H9 (cell line): Measurements from ENCODE around the gene AGTPBP1. TPM values are rescaled to one million over a fixed set of nuclear protein-coding genes. Genes with fewer than 3 reads are reported as not detected.

Experiments used
- DNase-seq: peaks from one replicate; pipeline ENCODE4 v3.0.0-alpha.2; 2017
- H2AFZ ChIP-seq: one replicate; pipeline ENCODE4 v1.6.1; 2013; ENCODE audit warnings: mild to moderate bottlenecking, low read length, control low read depth, moderate library complexity
- H2AK5ac ChIP-seq: 2 replicates; pipeline ENCODE4 v1.6.1; 2013; ENCODE audit warnings: low read length, control low read depth, mixed read lengths; ENCODE audit not compliant: insufficient read length
- H2BK120ac ChIP-seq: one replicate; pipeline ENCODE4 v1.6.1; 2013; ENCODE audit warnings: low read depth, mild to moderate bottlenecking, low read length, control low read depth, inconsistent platforms; ENCODE audit not compliant: poor library complexity, severe bottlenecking
- H2BK12ac ChIP-seq: 2 replicates; pipeline ENCODE4 v1.6.1; 2013; ENCODE audit warnings: low read length, control low read depth, mixed read lengths, low read depth; ENCODE audit not compliant: insufficient read length
- H2BK15ac ChIP-seq: 2 replicates; pipeline ENCODE4 v1.6.1; 2013; ENCODE audit warnings: low read depth, low read length, control low read depth
- H2BK20ac ChIP-seq: one replicate; pipeline ENCODE4 v1.6.1; 2013; ENCODE audit warnings: low read depth, mild to moderate bottlenecking, low read length, control low read depth, inconsistent platforms; ENCODE audit not compliant: poor library complexity, severe bottlenecking
- H2BK5ac ChIP-seq: 2 replicates; pipeline ENCODE4 v1.6.1; 2013; ENCODE audit warnings: low read length, control low read depth, mixed read lengths; ENCODE audit not compliant: insufficient read length
- H3K14ac ChIP-seq: 2 replicates; pipeline ENCODE4 v1.6.1; 2013; ENCODE audit warnings: low read length, control low read depth; ENCODE audit not compliant: insufficient read depth
- H3K18ac ChIP-seq: 2 replicates; pipeline ENCODE4 v1.6.1; 2013; ENCODE audit warnings: low read depth, mild to moderate bottlenecking, mixed read lengths, low read length, control low read depth; ENCODE audit not compliant: insufficient read length
- H3K23ac ChIP-seq: 2 replicates; pipeline ENCODE4 v1.6.1; 2013; ENCODE audit warnings: low read length, control low read depth, mixed read lengths, low read depth; ENCODE audit not compliant: insufficient read length
- H3K23me2 ChIP-seq: 2 replicates; pipeline ENCODE4 v1.6.1; 2013; ENCODE audit warnings: low read depth, mild to moderate bottlenecking, mixed read lengths, low read length, control low read depth; ENCODE audit not compliant: insufficient read length, poor library complexity, severe bottlenecking
- H3K27ac ChIP-seq: 2 replicates; pipeline ENCODE4 v1.5.1; 2013; ENCODE audit warnings: low read length, control low read depth, mixed read lengths, low read depth; ENCODE audit not compliant: insufficient read length
- H3K27me3 ChIP-seq: 2 replicates; pipeline ENCODE4 v1.6.1; 2013; ENCODE audit warnings: low read length, control low read depth, inconsistent platforms; ENCODE audit not compliant: insufficient read depth
- H3K4ac ChIP-seq: 2 replicates; pipeline ENCODE4 v1.6.1; 2013; ENCODE audit warnings: low read depth, mild to moderate bottlenecking, control low read depth, inconsistent platforms, low read length, moderate library complexity
- H3K4me1 ChIP-seq: 2 replicates; pipeline ENCODE4 v1.6.1; 2013; ENCODE audit warnings: low read length, control low read depth, inconsistent platforms; ENCODE audit not compliant: insufficient read depth
- H3K4me2 ChIP-seq: 2 replicates; pipeline ENCODE4 v1.6.1; 2013; ENCODE audit warnings: low read length, control low read depth, mixed read lengths; ENCODE audit not compliant: insufficient read length, insufficient read depth
- H3K56ac ChIP-seq: 2 replicates; pipeline ENCODE4 v1.6.1; 2013; ENCODE audit warnings: low read depth, mild to moderate bottlenecking, mixed read lengths, low read length, control low read depth; ENCODE audit not compliant: insufficient read length
- H3K79me1 ChIP-seq: 2 replicates; pipeline ENCODE4 v1.6.1; 2013; ENCODE audit warnings: low read depth, mild to moderate bottlenecking, moderate library complexity, low read length, control low read depth, inconsistent platforms; ENCODE audit not compliant: insufficient read depth, poor library complexity, severe bottlenecking
- H3K79me2 ChIP-seq: 2 replicates; pipeline ENCODE4 v1.6.1; 2013; ENCODE audit warnings: low read length, control low read depth, inconsistent platforms; ENCODE audit not compliant: insufficient read depth
- H3K9ac ChIP-seq: 2 replicates; pipeline ENCODE4 v1.6.1; 2013; ENCODE audit warnings: low read length, control low read depth, mixed read lengths; ENCODE audit not compliant: insufficient read length; ENCODE audit errors: extremely low read depth
- H3K9me3 ChIP-seq: one replicate; pipeline ENCODE4 v1.6.1; 2013; ENCODE audit warnings: low read depth, low read length, inconsistent platforms; ENCODE audit not compliant: control insufficient read depth
- H3T11ph ChIP-seq: one replicate; pipeline ENCODE4 v1.6.1; 2013; ENCODE audit warnings: mild to moderate bottlenecking, low read length, control low read depth, inconsistent platforms
- H4K20me1 ChIP-seq: one replicate; pipeline ENCODE4 v1.6.1; 2013; ENCODE audit not compliant: control insufficient read depth, insufficient read length, insufficient read depth
- H4K5ac ChIP-seq: 2 replicates; pipeline ENCODE4 v1.6.1; 2013; ENCODE audit warnings: low read depth, mild to moderate bottlenecking, mixed read lengths, low read length, control low read depth; ENCODE audit not compliant: insufficient read length
- H4K8ac ChIP-seq: replicated peaks from 2 replicates; pipeline ENCODE4 v1.6.1; 2013; ENCODE audit warnings: low read length, control low read depth, mixed read lengths, low read depth; ENCODE audit not compliant: insufficient read length
- H4K91ac ChIP-seq: 2 replicates; pipeline ENCODE4 v1.6.1; 2013; ENCODE audit warnings: low read depth, mild to moderate bottlenecking, moderate library complexity, mixed read lengths, low read length, control low read depth; ENCODE audit not compliant: insufficient read length
- H3K27ac Mint-ChIP-seq, 3 experiments: 2 replicates in 2 of 3; 3 replicates in 1 of 3; pipeline ENCODE4 v1.8.0; 2020 to 2021; ENCODE audit warnings: mixed read lengths in 3 of 3, mild to moderate bottlenecking in 1 of 3, moderate library complexity in 1 of 3
- H3K27me3 Mint-ChIP-seq: 2 replicates; pipeline ENCODE4 v1.8.0; 2021; ENCODE audit warnings: low read depth, mild to moderate bottlenecking, moderate library complexity, mixed read lengths
- H3K36me3 Mint-ChIP-seq, 3 experiments: 2 replicates in 2 of 3; 3 replicates in 1 of 3; pipeline ENCODE4 v1.8.0; 2020 to 2021; ENCODE audit warnings: low read depth in 3 of 3, mixed read lengths in 3 of 3; ENCODE audit not compliant: insufficient read depth in 1 of 3
- H3K4me1 Mint-ChIP-seq, 2 experiments: 2 replicates each; pipeline ENCODE4 v1.8.0; 2020; ENCODE audit warnings: mixed read lengths in 2 of 2
- H3K4me3 Mint-ChIP-seq, 2 experiments: 2 replicates in 1 of 2; 3 replicates in 1 of 2; pipeline ENCODE4 v1.8.0; 2020 to 2021; ENCODE audit warnings: mild to moderate bottlenecking in 2 of 2, mixed read lengths in 2 of 2, moderate library complexity in 1 of 2
- H3K9me3 Mint-ChIP-seq, 2 experiments: 2 replicates in 1 of 2; 3 replicates in 1 of 2; pipeline ENCODE4 v1.8.0; 2020; ENCODE audit warnings: mild to moderate bottlenecking in 2 of 2, mixed read lengths in 2 of 2, moderate library complexity in 1 of 2
- CTCF ChIP-seq: fragments of 200-600 bp; sonication (generic); conservative IDR thresholded peaks from 3 replicates; pipeline ENCODE4 v1.8.0; 2021; ENCODE audit warnings: antibody characterized with exemption, mild to moderate bottlenecking
- WGBS: extraction: QIAGEN DNeasy Blood & Tissue Kit; methylation state at CpG from one replicate; pipeline ENCODE4 v1.1.7; 2013; ENCODE audit warnings: missing lambda C conversion rate, low lambda C conversion rate, mixed read lengths; ENCODE audit not compliant: insufficient read length; ENCODE audit errors: extremely low coverage; 5-methylcytosine and 5-hydroxymethylcytosine counted together
- total RNA-seq: library from RNA; stranded (reverse); gene quantifications from 2 replicates; pipeline ENCODE4 v1.2.1, GENCODE V29; 2021

AGTPBP1 gene
- total RNA-seq, 1 experiment from 2014 or later = 53.1 TPM

- Histone ChIP-seq H3T11ph (no peak overlapping the region), H4K8ac (no peak overlapping the region), H3K56ac (no peak overlapping the region), H2AFZ (no peak overlapping the region), H3K4me1 (peaks cover 11% of the 10 kb centered on the region; the same call in 1 of the 2 replicates), H2AK5ac (no peak overlapping the region), H3K4me2 (no peak overlapping the region), H3K9ac (no peak overlapping the region), H3K79me1 (no peaks in the 10 kb centered on the region), H2BK120ac (no peak overlapping the region), H3K27me3 (no peaks in the 10 kb centered on the region), H3K27ac (no peak overlapping the region), H3K23me2 (no peaks in the 10 kb centered on the region), H4K91ac (no peak overlapping the region), H2BK20ac (no peak overlapping the region), H3K79me2 (no peaks in the 10 kb centered on the region), H4K20me1 (no peaks in the 10 kb centered on the region), H2BK5ac (no peak overlapping the region), H3K4ac (no peak overlapping the region), H4K5ac (no peak overlapping the region), H2BK15ac (no peak overlapping the region), H3K14ac (no peak overlapping the region), H3K9me3 (no peaks in the 10 kb centered on the region), H3K23ac (no peak overlapping the region), H2BK12ac (no peak overlapping the region), H3K18ac (no peak overlapping the region)
- DNase-seq = no peak
- Mint-ChIP-seq H3K27ac (peak overlapping the region in 1 of 3 experiments; percentile 47; a peak in 1 of 7 replicates), H3K9me3 (no peaks in the 10 kb centered on the region; a peak in 1 of 5 replicates), H3K27me3 (no peaks in the 10 kb centered on the region), H3K36me3 (peaks cover 0 to 9% (median 6%) of the 10 kb centered on the region in 3 experiments; a peak in 4 of 7 replicates), H3K4me1 (peaks cover 18 to 19% of the 10 kb centered on the region in 2 experiments), H3K4me3 (no peak overlapping the region)
- TF ChIP-seq CTCF = no peak
- no CpG with 5 or more reads among the region's 3 CpGs for WGBS
Measured at GRCh38 chr9:85603936-85604335, 137.8 kb downstream of the AGTPBP1 start.
